Measurements from ENCODE around the gene COL4A2.

COL4A2 gene

DNA sequence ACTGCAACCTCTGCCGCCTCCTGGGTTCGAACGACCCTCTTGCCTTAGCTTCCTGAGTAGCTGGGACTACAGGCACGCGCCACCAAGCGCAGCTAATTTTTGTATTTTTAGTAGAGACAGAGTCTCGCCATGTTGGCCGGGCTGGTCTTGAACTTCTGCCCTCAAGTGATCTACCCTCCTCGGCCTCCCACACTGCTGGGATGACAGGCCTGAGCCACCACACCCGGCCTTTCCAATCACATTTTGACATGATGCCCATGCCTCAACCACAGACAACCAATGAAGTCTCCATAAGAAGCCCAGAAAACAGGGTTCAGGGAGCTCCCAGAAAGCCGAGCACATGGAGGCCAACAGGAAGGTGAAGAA is 242.7 kb downstream of the COL4A2 start:
- TF ChIP-seq, protein P1, sequence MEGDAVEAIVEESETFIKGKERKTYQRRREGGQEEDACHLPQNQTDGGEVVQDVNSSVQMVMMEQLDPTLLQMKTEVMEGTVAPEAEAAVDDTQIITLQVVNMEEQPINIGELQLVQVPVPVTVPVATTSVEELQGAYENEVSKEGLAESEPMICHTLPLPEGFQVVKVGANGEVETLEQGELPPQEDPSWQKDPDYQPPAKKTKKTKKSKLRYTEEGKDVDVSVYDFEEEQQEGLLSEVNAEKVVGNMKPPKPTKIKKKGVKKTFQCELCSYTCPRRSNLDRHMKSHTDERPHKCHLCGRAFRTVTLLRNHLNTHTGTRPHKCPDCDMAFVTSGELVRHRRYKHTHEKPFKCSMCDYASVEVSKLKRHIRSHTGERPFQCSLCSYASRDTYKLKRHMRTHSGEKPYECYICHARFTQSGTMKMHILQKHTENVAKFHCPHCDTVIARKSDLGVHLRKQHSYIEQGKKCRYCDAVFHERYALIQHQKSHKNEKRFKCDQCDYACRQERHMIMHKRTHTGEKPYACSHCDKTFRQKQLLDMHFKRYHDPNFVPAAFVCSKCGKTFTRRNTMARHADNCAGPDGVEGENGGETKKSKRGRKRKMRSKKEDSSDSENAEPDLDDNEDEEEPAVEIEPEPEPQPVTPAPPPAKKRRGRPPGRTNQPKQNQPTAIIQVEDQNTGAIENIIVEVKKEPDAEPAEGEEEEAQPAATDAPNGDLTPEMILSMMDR (IDR thresholded peaks at IDR 0.05) = no peak

DNA sequence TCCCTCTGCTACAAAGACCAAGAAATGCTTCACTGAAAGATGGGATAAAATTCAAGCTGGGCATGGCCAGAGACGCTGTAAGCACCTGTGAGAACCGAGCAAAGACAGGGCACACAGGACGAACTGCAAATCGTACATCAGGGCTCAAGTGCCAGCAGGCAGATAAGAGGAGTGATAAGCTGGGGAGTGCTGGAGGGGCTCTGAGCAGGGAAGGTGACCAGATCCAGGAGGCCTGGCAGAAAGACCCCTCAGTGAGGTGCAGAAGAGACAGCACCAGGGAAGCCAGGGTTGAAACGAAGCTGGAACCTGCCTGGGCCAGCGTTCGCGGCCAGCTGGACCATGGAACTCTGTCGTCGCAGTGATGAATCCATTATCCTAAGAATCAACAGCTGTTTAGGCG is 244.2 kb downstream of the COL4A2 start:
- TF ChIP-seq, protein P1 (IDR thresholded peaks at IDR 0.05) = no peak

DNA sequence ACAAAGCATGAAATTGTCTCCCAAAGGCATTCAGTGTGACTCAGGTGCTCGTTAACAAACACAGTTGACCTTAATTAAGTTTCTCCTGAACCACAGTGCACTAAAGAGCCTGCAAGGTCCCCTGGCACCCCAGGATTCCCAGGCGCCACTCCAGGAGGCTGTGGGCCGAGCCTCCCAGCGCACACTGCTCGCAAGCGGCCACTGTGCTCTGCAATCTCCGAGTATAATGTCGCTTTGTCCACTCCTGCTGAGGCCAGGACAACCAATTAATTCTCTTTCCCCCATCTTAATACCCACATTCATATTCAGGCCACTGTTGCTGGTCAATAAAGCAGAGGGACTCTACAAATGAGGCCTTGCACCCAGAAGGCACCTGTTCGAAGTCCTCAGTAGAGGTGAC is 245.7 kb downstream of the COL4A2 start:
- TF ChIP-seq, protein P1 (IDR thresholded peaks at IDR 0.05) = no peak

DNA sequence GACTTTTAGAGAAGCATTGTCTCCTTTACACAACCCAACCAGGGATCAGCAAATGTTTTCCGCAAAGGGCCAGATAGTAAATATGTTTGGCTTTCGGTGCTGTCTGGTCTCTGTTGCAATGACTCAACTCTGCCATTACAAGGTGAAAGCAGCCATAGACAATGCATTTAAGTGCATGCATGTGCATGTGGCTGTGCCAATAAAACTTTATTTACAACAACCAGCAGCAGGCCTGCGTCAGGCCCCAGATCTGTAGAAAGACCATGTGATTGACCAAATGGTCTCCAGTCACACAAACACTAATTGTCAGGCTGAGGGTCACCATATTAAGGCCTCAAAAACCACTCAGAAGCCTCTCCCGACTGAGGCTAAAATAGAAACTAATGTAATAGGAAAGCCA is 246.3 kb downstream of the COL4A2 start:
- TF ChIP-seq, protein P1 (IDR thresholded peaks at IDR 0.05) = no peak

DNA sequence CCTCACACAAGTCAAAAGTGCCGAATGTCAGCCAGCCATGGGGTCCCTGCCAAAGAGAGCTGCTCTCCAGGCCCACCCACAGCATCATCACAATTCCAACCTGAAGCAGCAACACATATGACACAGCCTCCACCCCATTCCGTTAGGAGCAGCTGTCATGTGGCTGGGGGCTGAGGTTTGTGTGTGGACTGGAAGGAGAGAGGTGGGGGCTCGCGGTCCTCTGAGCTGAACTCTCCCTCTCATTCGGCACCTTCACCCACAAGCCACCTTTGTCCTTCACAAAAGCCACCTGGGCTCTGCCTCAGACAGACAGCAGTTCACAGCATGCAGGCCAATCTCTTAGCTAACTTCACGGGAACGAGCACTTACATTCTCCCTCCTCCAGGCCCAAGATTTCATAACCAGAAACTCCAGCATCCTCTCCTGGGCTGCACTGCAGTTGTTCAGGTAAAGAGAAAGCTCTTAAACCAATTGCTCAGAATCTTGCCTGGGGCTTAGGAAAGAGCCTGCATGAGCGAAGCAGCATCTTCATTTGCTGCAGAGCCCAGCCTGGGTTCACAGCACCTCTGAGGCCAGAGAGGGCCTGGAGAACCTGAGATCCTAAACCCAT is 247.2 kb downstream of the COL4A2 start:
- TF ChIP-seq, protein P1 (IDR thresholded peaks at IDR 0.05) = no peak

DNA sequence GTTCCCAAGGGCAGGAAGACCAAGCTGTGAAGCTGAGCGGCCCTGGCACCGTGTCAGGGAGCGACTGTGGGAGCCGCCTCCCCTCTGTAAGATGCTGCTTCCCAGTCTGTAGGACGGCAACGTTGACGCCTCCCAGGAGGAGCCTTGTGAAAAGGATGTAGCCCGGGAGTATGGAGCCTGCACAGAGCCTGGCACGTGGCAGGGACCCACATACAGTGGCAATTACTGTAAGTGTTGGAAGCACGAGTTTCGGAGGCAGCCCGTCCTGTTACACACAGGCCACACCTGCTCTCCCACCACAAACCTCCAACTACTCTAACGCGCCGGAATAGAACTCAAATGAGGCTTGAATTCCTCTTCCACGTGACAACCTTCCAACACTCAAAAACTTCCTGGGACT is 247.9 kb downstream of the COL4A2 start:
- TF ChIP-seq, protein P1 (IDR thresholded peaks at IDR 0.05) = no peak

DNA sequence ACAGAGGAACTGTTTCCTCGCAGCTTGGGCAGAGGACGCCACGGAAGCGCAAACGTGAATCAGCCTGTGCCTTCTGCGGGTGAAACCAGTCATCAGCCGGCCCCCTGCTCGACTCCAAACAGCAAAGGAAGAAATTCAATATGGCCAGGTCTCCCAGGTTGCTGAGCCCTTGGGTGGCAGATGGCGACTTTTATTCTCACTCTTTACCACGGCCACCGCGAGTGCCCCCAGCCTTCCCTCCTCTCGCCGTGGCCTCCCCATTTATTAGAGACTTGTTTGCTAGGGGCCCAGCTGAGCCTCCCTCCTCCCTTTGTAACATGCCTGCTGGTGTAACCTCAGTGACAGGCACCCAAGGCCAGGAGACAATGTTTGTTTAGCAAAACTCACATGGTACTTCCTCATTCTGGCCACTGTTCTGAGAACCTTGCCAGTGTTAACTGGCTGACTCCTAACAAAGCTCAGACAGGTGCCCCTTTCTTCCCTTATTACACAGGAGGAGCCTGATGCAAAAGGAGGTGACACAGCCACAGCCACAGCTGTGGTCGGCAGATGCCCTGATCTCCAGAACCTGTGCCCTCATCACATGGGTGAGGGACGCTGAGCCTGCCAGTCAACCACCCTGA is 248.6 kb downstream of the COL4A2 start:
- TF ChIP-seq, protein P1 (IDR thresholded peaks at IDR 0.05) = no peak

DNA sequence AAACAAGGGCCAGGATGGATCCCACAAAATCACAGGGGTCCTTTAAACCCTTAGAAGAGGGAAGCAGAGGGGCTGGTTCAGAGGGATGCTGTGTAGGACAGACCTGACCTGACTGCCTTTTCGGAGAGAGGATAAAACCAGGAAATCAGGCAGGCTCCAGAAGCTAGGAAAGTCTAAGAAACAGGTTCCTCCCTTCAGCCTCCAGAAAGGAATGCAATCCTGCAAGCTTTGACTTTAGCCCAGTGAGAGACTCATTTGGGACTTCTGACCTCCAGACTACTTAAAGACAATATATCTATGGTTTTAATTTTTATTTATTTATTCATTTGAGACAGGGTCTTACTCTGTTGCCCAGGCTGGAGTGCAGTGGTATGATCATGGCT is 249.1 kb downstream of the COL4A2 start:
- TF ChIP-seq, protein P1 (IDR thresholded peaks at IDR 0.05) = no peak
